ENCODE results near the gene SLC25A24.
"Not testable (repeated sequence)": the region's sequence is repeated elsewhere in the genome, so short reads cannot be mapped to it uniquely, and the experiment has no call there.

Gene SLC25A24

GRCh38 chr1:108199781-108200686 lies at the start of gene SLC25A24:
TSS of gene SLC25A24 (minus strand) at chr1:108200343. CDS start at chr1:108200138, 205 bp downstream.
- DNase-seq, result peak; percentile 71

- DNase-seq, result not testable (repeated sequence)
Observed at GRCh38 chr1:108243976-108244375, 43.8 kb upstream of the SLC25A24 start, which contains the start of gene NBPF4. TSS of gene NBPF4 (minus strand) at chr1:108244076. CDS start at chr1:108243761, 315 bp downstream.

- DNase-seq, result not testable (repeated sequence)
Observed at GRCh38 chr1:108239426-108239825, 39.3 kb upstream of the SLC25A24 start.

DNA sequence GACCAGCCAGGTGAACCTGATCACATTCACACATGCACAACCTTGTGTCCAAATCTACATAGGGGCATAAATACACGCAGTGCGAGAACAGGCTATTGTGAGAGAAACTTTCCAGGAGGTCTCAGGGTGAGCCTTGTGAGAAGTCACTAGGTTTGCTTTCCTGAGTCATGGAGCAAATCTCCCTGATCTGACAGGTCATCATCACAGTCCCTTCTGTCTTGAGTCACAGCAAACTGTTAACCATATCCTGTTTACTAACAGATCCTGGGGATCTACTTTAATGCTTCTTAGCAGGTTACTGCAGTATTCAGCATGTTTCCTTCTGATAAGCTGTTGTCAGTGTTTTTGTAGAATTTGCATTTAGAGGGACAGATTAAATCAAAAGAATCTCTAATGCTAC lies 35.2 kb upstream of the SLC25A24 start:
- not testable (repeated sequence) for DNase-seq

- not testable (repeated sequence) for DNase-seq
Observed at GRCh38 chr1:108232183-108232582, 32.0 kb upstream of the SLC25A24 start.

GRCh38 chr1:108229976-108230375 lies 29.8 kb upstream of the SLC25A24 start:
- not testable (repeated sequence) for DNase-seq

DNA sequence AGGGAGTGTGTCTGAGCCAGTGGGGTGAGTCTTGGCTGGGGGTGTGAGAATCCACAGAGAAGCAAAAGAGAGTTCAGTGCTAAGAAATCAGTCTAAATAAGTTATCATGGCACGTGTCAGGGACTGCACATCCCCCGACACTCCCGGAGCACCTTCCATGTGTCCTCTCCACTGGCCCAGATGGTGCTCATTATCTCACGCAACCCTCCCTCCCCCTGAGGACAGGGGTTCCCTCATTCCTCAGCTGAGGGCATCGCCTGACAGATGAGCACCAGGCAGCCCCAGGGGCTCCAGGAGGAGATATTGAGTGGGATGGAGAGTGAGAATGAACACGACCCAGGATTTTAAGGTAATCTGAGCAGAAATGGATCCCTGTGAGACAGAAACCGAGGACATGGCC lies 27.6 kb upstream of the SLC25A24 start:
- not testable (repeated sequence) for DNase-seq

- DNase-seq, result not testable (repeated sequence)
Observed at GRCh38 chr1:108226855-108227254, 26.7 kb upstream of the SLC25A24 start.

- not testable (repeated sequence) for DNase-seq
Observed at GRCh38 chr1:108223226-108223625, 23.1 kb upstream of the SLC25A24 start.

DNA sequence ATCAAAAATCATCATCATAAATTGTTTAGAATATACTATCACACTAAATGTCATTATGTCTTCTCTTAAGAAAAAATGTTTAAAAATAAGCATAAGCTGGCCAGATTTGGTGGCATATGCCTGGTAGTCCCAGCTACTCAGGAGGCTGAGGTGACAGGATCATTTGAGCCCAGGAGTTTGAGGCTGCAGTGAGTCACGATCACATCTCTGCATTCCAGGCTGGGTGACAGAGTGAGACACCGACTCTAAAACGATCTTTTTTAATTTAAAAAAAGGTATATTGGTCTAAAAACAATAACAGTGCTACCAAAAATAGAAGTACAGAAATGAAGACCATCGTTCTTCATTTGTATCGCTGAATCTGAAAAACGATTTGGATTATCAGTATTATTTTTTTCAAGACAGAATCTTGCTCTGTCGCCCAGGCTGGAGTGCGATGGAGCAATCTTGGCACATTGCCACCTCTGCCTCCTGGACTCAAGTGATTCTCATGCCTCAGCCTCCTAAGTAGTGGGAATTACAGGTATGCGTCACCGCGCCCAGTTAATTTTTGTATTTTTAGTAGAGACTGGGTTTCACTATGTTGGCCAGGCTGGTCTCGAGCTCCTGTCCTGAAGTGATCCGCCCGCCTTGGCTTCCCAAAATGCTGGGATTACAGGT lies 17.5 kb upstream of the SLC25A24 start:
- not testable (repeated sequence) for DNase-seq

DNA sequence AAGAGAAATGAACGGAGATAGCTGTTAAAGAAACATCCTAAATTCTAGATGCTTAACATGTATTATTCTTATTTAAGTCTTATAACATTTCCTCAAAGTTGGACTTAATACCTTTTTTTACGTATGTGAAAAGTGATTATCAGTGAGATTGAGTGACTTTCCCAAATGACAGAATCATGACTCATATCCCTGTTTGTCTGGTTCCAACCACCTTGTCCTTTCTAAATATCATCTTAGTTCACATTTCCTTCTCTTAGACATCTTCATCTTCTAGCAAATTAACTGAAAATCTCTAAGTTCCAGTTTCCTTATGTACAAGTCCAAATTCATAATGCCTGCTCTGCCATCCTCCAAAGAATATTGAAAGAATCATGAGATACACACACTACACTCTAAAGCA lies 16.9 kb upstream of the SLC25A24 start:
- not testable (repeated sequence) for DNase-seq

- DNase-seq, result not testable (repeated sequence)
Observed at GRCh38 chr1:108216028-108216890, 16.1 kb upstream of the SLC25A24 start.

DNA sequence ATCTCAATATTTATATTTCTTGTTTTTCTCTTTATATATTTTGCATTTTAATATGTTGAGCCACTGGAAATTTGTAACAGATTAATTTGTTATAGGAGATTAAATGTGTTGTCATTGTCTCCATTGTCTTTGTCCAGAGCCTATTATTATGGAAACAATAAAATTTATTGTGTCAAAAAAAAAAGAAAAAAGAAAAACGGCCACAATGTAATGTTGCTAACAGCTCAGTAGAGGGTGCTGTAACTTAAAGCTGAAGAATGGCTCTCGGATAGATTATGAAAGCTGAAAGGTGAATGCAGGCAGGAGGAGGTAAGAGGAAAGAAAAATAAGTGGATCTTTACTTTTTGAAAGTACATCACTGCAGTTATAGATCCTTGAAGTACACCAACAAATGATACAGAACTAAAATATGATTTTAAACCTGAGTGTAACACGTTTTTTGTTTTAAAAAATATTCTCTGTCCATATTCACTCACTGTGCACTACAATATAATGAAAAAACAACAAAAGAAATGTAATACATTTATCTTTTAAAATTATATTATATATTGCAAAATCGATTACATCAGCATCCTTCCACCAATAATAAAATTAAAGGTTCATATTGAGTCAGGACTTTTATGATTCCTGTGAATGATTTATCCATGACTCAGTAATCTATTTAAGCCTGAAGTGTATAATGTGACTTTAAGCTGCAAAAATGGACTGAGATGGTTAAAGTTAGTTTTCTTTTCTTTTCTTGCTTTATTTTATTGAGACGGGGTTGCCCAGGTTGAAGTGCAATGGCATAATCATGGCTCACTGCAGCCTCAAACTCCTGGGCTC lies 14.7 kb upstream of the SLC25A24 start:
- DNase-seq, result peak; percentile 22

DNA sequence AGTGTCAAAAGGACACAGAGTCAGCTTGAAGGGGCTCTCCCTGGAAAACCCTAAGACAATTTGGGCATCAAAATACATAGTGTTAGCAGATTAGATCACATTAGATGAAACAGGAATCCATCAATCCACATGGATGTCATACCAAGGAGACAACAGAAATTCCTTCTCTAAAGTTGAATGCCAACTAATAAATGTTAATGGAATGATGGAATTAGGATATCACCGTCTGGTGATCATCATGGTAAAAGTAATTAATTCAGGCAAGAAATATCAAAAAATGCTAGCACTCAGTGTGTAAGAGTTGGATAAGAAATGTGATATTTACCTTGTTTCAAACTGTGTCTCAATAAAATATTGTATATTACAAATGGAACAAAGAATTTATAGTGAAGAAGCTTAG lies 10.9 kb upstream of the SLC25A24 start:
- no peak for DNase-seq

- no peak for DNase-seq
Observed at GRCh38 chr1:108209456-108210108, 9.4 kb upstream of the SLC25A24 start.

DNA sequence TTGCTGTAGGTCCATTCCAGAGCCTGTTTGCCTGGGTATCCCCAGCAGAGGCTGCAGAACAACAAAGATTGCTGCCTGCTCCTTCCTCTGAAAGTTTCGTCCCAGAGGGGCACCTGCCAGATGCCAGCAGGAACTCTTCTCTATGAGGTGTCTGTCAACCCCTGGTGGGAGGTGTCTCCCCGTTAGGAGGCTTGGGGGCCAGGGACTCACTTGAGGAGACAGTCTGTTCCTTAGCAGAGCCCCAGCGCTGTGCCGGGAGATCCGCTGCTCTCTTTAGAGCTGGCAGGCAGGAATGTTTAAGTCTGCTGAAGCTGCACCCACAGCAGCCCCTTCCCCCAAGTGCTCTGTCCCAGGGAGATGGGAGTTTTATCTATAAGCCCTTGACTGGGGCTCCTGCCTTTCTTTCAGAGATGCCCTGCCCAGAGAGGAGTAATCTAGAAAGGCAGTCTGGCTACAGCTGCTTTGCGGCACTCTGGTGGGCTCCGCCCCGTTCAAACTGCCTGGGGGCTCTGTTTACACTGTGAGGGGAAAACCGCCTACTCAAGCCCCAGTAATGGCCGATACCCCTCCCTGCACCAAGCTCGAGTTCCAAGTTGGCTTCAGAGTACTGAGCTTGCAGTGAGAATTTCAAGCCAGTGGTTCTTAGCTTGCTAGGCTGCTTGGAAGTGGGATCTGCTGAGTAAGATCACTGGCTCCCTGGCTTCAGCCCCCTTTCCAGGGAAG lies 8.7 kb upstream of the SLC25A24 start:
- DNase-seq, result no peak

DNA sequence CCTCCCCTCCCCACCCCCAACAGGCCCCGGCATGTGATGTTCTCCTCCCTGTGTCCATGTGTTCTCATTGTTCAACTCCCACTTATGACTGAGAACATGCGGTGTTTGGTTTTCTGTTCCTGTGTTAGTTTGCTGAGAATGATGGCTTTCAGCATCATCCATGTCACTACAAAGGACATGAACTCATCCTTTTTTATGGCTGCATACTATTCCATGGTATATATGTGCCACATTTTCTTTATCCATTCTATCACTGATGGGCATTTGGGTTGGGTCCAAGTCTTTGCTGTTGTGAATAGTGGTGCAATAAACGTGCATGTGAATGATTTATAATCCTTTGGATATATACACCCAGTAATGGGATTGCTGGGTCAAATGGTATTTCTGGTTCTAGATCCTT lies 3.4 kb upstream of the SLC25A24 start:
- DNase-seq, result not testable (repeated sequence)

- no peak for DNase-seq
Observed at GRCh38 chr1:108201687-108202086, 1.5 kb upstream of the SLC25A24 start.

DNA sequence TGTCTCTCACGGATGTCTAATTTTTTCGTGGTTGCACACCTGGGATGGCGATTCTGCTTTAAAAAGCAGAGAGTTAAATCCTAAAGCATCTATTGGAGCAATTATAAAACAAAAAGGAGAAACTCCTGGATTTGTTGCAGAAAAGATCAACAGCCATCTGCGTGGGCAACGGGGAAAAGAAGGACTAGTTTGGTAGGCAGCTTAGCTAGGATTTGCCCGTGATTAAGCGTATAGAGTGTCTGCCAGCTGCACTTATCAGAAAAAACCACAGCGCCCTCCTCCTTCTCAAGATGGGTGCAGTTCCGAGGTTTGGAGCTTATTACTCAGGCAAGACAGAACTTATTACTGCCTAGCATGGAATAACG lies 526 bp upstream of the SLC25A24 start:
- DNase-seq, result peak; percentile 69

DNA sequence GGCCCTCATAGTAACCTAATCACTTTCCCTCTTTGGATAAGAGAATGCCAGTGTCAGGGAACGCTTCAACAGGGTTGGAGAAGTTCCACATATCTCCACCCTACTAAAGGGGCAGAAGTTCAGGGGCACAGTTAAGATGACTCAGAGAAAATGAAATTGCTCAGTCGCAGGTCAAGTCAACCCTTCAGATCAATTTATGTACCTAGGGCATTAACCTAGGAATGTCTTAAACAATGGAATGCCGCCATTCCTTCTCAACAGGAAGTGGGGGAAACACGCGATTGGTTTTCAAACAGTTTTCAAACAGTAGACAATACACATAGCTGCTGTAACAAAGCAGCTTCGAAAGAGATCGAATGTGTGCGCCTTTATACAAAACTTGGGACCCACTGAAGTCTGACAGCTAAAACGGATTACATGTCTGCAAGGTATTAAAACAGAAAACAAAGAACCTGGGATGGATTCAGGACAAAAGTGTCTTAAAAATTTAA lies 897 bp downstream of the SLC25A24 start:
- peak; percentile 44 for DNase-seq

GRCh38 chr1:108194051-108194450 lies 6.1 kb downstream of the SLC25A24 start:
- DNase-seq, result no peak

Measured in NCI-H510A treated with DMSO at 0.1 percent for 48 hours (cell line).